GM12873 (cell line): ENCODE results near the gene CCL20.

ENCODE experiments used
- TF ChIP-seq, protein P1 (sequence below): IDR thresholded peaks from 2 replicates; pipeline ENCODE4 v1.5.1; 2012; ENCODE audit warnings: low read depth, mild to moderate bottlenecking, moderate library complexity, low read length, control low read depth; ENCODE audit not compliant: insufficient read depth; ENCODE audit errors: missing control alignments

The CCL20 gene

DNA sequence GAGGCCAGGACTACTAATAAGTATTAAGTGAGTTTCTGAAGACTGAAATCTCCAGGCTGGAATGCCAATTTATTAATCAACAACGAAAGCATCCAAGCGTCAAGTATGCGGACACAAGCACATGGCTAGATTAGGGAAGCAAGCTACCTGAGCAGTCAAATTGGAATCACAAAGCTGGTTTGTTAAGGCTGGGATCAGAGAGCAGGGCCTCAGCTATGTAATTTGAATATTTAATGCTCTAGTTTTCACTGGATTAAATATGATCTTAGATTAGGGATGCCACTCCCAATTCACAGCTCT, 5.7 kb downstream of the CCL20 start:
- TF ChIP-seq, protein P1, sequence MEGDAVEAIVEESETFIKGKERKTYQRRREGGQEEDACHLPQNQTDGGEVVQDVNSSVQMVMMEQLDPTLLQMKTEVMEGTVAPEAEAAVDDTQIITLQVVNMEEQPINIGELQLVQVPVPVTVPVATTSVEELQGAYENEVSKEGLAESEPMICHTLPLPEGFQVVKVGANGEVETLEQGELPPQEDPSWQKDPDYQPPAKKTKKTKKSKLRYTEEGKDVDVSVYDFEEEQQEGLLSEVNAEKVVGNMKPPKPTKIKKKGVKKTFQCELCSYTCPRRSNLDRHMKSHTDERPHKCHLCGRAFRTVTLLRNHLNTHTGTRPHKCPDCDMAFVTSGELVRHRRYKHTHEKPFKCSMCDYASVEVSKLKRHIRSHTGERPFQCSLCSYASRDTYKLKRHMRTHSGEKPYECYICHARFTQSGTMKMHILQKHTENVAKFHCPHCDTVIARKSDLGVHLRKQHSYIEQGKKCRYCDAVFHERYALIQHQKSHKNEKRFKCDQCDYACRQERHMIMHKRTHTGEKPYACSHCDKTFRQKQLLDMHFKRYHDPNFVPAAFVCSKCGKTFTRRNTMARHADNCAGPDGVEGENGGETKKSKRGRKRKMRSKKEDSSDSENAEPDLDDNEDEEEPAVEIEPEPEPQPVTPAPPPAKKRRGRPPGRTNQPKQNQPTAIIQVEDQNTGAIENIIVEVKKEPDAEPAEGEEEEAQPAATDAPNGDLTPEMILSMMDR, result no peak

DNA sequence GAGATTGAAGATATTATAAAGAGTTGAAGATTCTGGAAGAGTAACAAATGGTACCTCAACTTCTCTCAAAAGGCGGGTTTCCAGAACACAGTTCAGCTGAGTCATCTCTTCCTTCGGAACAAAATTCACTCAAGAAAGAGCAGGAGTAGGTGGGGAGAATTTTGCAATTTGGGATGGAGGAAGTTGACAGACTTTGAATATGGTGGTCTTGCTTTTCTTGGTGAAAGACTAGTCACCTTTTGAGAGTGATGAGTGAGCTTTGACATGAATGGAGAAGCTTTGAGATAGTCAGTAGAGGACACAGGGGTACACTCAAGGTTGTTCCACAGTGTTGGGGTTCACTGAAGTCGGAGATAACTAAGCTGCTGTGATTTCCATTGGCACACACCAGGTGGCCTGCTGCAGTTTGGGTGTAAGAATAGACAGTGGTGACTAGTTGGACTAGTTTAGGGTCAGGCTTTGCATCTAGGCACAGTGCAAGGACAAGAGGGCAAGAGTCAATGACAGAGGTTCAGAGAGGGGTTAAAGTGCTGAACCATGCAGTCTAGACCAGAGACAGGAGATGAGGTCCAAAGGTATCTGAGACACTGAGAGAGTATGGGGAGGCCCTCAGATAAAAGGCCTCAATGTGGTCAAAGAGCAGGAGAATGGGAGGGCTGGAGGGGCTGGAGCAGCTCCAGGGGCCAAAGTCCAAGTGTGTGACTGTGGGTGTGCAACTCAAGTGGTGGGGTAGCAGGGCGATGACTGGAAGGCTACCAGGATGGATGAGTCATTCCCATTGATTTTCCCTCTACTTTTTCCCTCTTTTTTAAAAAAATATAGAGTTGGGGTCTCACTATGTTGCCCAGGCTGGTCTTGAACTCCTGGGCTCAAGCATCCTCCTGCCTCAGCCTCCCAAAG, 7.7 kb downstream of the CCL20 start:
- TF ChIP-seq, protein P1, result no peak

DNA sequence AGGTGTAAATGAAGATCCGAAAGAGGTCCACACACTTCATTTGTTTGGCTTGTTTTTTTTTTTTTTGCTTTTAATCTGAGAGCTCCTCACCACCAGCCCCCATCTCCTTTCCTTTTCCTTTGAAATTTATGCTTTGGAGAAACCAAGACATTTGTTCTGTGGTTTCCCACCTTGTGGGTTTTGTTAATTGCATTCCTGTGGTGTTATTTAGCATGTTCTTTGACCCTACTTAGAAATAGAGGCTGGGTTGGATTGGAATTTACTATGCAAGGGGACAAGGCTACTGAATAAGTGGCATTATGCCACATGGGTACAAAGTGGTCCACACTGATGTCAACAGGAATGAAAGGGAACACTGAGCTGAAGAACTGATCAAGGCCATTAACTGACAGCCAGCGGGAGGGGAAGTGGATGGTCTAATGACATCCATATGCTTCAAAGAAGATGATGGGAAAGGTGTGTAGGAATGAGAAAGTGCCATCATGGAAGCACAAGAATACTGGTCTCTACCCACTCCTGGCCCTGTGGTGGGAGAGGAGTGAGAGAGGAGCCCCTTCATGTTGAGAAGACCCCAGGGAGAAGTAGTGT, 8.9 kb downstream of the CCL20 start:
- TF ChIP-seq, protein P1, result no peak

DNA sequence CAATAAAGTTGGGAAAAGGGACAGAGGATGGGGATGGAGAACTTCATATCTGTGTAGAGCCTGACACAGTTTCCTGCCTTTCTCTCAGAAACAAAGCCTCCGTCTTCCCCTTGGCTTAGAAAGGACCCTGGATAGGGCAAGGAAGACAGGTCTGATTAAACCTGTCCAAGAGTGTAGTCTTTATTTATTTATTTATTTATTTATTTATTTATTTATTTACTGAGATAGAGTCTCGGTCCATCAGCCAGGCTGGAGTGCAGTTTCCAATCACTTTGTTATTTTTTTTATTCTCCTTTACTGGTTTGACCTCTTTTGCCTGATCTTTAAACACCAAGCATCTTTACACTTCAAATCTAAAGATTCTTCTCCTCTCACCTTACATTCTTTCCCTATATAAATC, 10.3 kb downstream of the CCL20 start:
- TF ChIP-seq, protein P1, result no peak

DNA sequence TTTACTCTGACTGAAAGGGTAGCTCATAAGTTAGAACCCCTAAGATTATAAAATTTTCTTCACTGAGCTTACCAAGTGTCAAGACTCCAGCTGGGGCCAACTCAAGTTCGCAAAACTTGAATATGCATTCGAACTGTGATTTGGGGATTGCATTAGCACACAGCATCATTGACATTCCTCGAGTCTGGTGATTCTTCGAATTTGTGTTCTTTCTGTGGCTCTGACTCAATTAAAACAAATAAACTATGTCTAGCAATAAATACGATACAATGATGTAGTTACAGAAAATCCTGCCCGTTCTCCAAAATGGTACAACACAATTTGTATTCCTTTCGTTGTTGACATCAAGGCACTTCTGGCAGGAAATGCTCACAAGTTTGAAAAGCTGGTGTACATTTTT, 11.1 kb downstream of the CCL20 start:
- TF ChIP-seq, protein P1, result no peak

DNA sequence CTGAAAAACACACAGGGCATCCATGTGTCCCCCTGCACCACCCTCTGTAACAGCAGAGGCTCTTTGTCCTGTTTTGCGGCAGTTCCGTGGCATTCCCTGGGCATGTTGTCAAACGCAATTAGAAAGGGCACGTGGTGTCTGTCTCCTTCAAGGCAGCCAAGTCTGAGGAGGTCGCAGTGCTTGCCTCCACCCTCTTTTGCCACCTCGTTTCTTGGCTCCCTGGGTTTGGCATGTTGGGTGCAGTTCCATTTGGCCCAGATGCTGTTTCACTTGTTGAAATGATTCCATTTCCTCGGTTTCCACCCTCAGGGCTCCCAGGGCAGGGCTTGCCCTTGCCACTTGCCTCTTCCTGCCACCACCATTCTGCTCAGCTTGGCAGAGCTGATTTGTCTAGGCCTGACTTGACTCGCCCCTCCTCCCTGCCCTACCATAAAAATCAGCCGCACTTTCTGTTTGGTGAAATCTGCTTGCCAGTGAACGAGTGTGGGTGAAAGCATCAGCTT, 12.4 kb downstream of the CCL20 start:
- TF ChIP-seq, protein P1, result no peak

DNA sequence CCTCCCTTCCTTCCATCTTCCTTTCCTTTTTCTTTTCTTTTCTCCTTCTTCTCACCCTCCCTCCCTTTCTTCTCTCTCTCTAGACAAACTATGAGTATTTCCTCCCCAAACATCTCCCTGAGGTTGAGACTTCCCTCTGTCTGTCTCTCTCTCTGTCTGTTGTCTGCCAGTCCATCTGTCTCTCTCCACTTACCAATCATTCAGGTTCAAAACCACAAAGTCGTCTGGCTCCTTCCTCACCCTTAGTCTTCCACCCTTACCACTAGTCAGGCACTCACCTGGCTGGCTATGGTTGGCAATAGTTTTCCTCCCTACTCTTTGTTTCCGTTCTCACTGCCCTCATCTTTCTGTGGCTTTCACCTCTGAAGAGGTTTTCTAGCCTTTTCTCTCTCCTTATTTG, 12.9 kb downstream of the CCL20 start:
- TF ChIP-seq, protein P1, result no peak
